Ascending aorta (tissue), 2 donors: Measurements from ENCODE around the gene SUSD2. TPM values are rescaled to one million over a fixed set of nuclear protein-coding genes. Genes with fewer than 3 reads are reported as not detected.

ENCODE experiments used
- DNase-seq, 2 donors: peaks; one replicate each; pipeline ENCODE4 v3.0.0-alpha.2; 2019; ENCODE audit warnings: low spot score in 2 of 2
- H3K27ac ChIP-seq, 2 donors: fragments of 200-600 bp; sonication (generic); one replicate each; pipeline ENCODE4 v1.5.1; 2016 to 2017; ENCODE audit warnings: mild to moderate bottlenecking in 1 of 2
- H3K27me3 ChIP-seq: fragments of 200-600 bp; sonication (generic); one replicate; pipeline ENCODE4 v1.5.1; 2017
- H3K36me3 ChIP-seq, 2 donors: fragments of 200-600 bp; sonication (generic); one replicate each; pipeline ENCODE4 v1.5.1; 2016
- H3K4me1 ChIP-seq, 2 donors: fragments of 200-600 bp; sonication (generic); one replicate each; pipeline ENCODE4 v1.5.1; 2016 to 2017; ENCODE audit warnings: mild to moderate bottlenecking in 1 of 2
- H3K4me3 ChIP-seq, 2 donors: fragments of 200-600 bp; sonication (generic); one replicate each; pipeline ENCODE4 v1.5.1; 2016 to 2017; ENCODE audit warnings: mild to moderate bottlenecking in 1 of 2
- H3K9me3 ChIP-seq, 2 donors: fragments of 200-600 bp; sonication (generic); one replicate each; pipeline ENCODE4 v1.5.1; 2016
- intact Hi-C: fragments of 100-400 bp; cut with DNase I; formaldehyde crosslinking; loops from one replicate; pipeline ENCODE4 v1.15.1; 2023
- total RNA-seq: library from RNA; depleted of rRNA; stranded (reverse); fragments of >200 nt; gene quantifications from one replicate; pipeline ENCODE4 v1.1.0, GENCODE V29; 2016
- TF ChIP-seq, protein P1 (sequence below), 3 experiments: fragments of 200-600 bp in 2 of 3; fragments of 450-650 bp in 1 of 3; sonication (generic) in 2 of 3; IDR thresholded peaks; one replicate each; pipeline ENCODE4 v1.5.1; 2016 to 2019; ENCODE audit warnings: antibody characterized with exemption in 3 of 3, mild to moderate bottlenecking in 1 of 3, moderate library complexity in 1 of 3

SUSD2 gene
- total RNA-seq, 1 donor from 2014 or later: 51.0 TPM

- Histone ChIP-seq H3K27me3 (no peaks in the 10 kb centered on the region), H3K36me3 (no peaks in the 10 kb centered on the region), H3K4me3 (peak overlapping the region in 1 of 2 donors; percentile 23), H3K27ac (peak overlapping the region; percentile 86 to 92), H3K4me1 (peaks cover 26 to 45% of the 10 kb centered on the region in 2 donors), H3K9me3 (no peaks in the 10 kb centered on the region)
- DNase-seq: no peak
- intact Hi-C loops: loop anchor here (1.0 to 2.0 kb wide), 2 partner anchors 11 to 41 kb away; no protein-coding TSS in a partner anchor
- TF ChIP-seq, protein P1, sequence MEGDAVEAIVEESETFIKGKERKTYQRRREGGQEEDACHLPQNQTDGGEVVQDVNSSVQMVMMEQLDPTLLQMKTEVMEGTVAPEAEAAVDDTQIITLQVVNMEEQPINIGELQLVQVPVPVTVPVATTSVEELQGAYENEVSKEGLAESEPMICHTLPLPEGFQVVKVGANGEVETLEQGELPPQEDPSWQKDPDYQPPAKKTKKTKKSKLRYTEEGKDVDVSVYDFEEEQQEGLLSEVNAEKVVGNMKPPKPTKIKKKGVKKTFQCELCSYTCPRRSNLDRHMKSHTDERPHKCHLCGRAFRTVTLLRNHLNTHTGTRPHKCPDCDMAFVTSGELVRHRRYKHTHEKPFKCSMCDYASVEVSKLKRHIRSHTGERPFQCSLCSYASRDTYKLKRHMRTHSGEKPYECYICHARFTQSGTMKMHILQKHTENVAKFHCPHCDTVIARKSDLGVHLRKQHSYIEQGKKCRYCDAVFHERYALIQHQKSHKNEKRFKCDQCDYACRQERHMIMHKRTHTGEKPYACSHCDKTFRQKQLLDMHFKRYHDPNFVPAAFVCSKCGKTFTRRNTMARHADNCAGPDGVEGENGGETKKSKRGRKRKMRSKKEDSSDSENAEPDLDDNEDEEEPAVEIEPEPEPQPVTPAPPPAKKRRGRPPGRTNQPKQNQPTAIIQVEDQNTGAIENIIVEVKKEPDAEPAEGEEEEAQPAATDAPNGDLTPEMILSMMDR (IDR thresholded peaks at IDR 0.05): no peak
These were observed 33.6 kb upstream of the SUSD2 start for GRCh38 chr22:24147666-24148065.

DNA sequence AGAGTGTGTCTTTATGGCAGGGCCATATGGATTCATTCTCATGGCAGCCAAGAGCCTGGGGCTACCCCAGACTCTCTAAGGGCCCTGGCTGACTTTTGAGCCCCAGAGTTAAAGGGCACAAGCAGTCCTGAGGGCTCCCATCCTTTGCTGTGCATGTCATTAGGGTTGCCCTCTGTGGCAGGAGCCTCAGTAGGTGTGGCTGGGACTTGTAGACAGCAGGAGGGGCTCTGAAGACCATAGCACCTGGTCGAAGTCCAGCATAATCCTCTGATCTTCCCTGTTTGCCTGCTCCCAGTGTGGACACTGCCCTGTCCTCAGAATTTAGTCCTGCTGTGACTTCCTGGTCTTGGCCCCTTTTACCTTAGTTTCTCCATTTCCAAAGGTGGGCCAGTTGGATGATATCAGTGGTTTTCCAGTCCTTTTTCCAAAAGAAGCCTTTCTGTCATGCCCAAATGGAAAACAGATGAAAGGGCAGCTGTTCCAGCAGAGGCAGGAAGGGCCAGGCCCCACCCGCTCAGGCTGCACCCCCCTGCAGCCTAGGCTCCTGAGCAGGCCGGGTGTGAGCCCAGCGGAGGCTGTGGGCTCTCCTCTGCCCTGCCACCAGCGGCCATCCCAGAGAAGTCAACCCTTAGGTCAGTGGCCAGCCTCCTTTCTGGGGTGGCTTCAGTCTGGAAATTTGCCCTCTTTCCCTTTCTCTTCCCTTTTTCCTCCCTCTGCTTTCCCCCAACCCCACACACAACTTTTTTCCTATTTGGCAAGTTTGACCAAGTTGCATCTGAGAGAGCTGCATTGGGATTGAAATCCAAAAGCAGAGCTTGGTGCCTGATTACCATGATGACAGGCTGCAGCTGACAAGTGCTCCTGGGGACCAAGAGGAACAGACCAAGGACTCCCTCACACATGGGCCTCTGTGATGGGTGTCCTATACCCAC is 32.8 kb upstream of the SUSD2 start:
- Histone ChIP-seq H3K4me3 (no peak overlapping the region), H3K9me3 (no peaks in the 10 kb centered on the region), H3K27ac (peak overlapping the region; percentile 86 to 92), H3K4me1 (peaks cover 26 to 45% of the 10 kb centered on the region in 2 donors), H3K27me3 (no peaks in the 10 kb centered on the region), H3K36me3 (no peaks in the 10 kb centered on the region)
- intact Hi-C loops: no loop called here
- TF ChIP-seq, protein P1 (IDR thresholded peaks at IDR 0.05): no peak
- no peak for DNase-seq

- Histone ChIP-seq H3K27me3 (no peaks in the 10 kb centered on the region), H3K9me3 (no peaks in the 10 kb centered on the region), H3K27ac (peak overlapping the region; percentile 86 to 92), H3K4me1 (peaks cover 26 to 45% of the 10 kb centered on the region in 2 donors), H3K36me3 (no peaks in the 10 kb centered on the region), H3K4me3 (no peak overlapping the region)
- DNase-seq: no peak
- intact Hi-C loops: no loop called here
- TF ChIP-seq, protein P1 (IDR thresholded peaks at IDR 0.05): no peak
These were observed 32.1 kb upstream of the SUSD2 start for GRCh38 chr22:24149198-24149590.

GRCh38 chr22:24153353-24153752 is 27.9 kb upstream of the SUSD2 start:
- peak overlapping the region in 1 of 2 donors; percentile 8 for H3K27ac ChIP-seq
- TF ChIP-seq, protein P1 (IDR thresholded peaks at IDR 0.05): no peak
- no peaks in the 10 kb centered on the region for H3K9me3 ChIP-seq
- peaks cover 5 to 28% of the 10 kb centered on the region in 2 donors for H3K4me1 ChIP-seq
- no peak for DNase-seq
- no peaks in the 10 kb centered on the region for H3K27me3 ChIP-seq
- H3K36me3 ChIP-seq: no peaks in the 10 kb centered on the region
- no peak overlapping the region for H3K4me3 ChIP-seq
- intact Hi-C loops: no loop called here

DNA sequence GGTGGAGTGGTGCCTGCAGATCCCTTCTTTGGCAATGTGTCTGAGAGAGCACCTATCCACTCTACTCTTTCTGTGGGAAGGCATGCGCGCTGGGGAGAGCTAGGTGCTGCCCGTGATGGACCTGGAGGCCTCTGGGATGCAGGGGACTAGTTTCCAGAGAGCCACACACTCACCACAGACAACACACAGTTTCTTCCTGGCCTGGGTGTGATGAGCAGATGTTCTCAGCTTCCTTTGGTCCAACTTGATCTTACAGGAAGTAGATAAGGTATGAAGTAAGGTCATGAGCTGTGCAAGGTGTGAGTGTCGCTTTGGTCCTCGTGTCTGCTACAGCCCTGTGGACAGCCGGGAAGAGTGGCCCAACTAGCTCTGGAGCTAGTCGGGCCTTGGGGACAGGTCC is 27.3 kb upstream of the SUSD2 start:
- Histone ChIP-seq H3K27me3 (no peaks in the 10 kb centered on the region), H3K36me3 (no peaks in the 10 kb centered on the region), H3K9me3 (no peaks in the 10 kb centered on the region), H3K27ac (no peak overlapping the region), H3K4me3 (no peak overlapping the region), H3K4me1 (peaks cover 5 to 28% of the 10 kb centered on the region in 2 donors)
- TF ChIP-seq, protein P1 (IDR thresholded peaks at IDR 0.05): no peak
- no peak for DNase-seq
- intact Hi-C loops: no loop called here
